Bronchial smooth muscle cell (primary cell): ENCODE results near the gene CPA5. TPM values are rescaled to one million over a fixed set of nuclear protein-coding genes. Genes with fewer than 3 reads are reported as not detected.

Source experiments
- total RNA-seq: library from RNA; depleted of rRNA; stranded (reverse); fragments of >200 nt; gene quantifications from 2 replicates; pipeline ENCODE4 v1.2.1, GENCODE V29; 2014

The CPA5 gene
- under 0.01 TPM in 1 of 2 replicates, not detected in the other for total RNA-seq

GRCh38 chr7:130344271-130344866, at the start of gene CPA5:
Gene CPA5, plus strand, starts transcription at chr7:130344816. Its CDS starts 1,670 bp downstream, at chr7:130346486.

GRCh38 chr7:130379921-130380860, 35.6 kb downstream of the CPA5 start, which contains the start of gene CPA1:
Gene CPA1, plus strand, starts transcription at chr7:130380494. Its CDS starts 27 bp downstream, at chr7:130380521.

Other genes starting within 250 kb of the CPA5 start
- 4.7 and 7.6 TPM in 2 replicates for gene TMEM209, start 139.4 kb upstream of the CPA5 start, total RNA-seq
- 0.09 TPM in 1 of 2 replicates, not detected in the other for gene SSMEM1, start 137.0 kb upstream of the CPA5 start, total RNA-seq
- under 0.01 TPM in 1 of 2 replicates, not detected in the other for gene CPA2, start 78.0 kb upstream of the CPA5 start, total RNA-seq
- gene CPA4, start 51.7 kb upstream of the CPA5 start, total RNA-seq = 2.7 and 10.6 TPM in 2 replicates
- gene CPA1, start 35.7 kb downstream of the CPA5 start, total RNA-seq = 0.09 TPM in 1 of 2 replicates, not detected in the other
- gene CEP41, start 96.2 kb downstream of the CPA5 start, total RNA-seq = 5.8 and 6.0 TPM in 2 replicates
- 4.6 and 18.0 TPM in 2 replicates for gene MEST, start 147.3 kb downstream of the CPA5 start, total RNA-seq